ENCODE results near the gene NUDT8.
A peak's percentile ranks its signal among the peaks of the same experiment; 100 is the strongest.

NUDT8 gene

DNA sequence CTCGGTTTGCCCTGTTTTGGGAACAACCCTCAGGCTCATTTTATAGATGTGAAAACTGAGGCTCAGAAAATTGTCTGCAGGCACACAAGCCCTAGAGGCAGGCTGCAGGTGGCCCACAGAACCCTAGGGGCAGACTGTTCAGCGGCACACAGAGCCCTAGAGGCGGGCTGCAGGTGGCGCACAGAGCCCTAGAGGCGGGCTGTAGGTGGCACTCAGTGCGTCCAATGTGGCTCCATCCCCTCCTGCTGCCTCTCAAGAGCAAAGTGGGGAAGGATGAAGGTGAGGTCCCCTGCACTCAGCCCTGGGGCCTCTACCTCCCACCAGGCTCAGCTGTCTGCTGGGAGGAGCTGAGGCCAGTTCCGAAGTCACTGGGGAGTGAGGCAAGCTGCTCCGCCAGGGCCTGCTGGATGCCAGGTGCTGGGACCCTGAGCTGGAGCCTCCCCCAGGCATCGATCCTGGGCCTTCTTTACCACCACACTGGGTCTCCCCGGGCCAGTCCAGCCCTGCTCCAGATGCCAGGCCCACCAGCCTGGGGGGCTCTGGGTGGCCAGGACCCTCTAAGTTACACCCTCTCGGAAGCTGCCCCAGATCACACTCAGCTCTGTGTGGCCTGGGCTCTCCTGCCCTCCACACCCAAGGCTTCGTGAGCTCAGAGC, 18.5 kb upstream of the NUDT8 start:
- Histone ChIP-seq H3K36me3 (ENCODE audit: insufficient read depth, low read length) (no peaks in the 10 kb centered on the region), H3K9me2 (replicated peaks; ENCODE audit: low read depth, low read length) (no peaks in the 10 kb centered on the region), H3K9ac (ENCODE audit: low read depth, low read length, poor library complexity, severe bottlenecking) (peak overlapping the region; percentile 90), H3K4me2 (ENCODE audit: low read depth, low read length, poor library complexity, severe bottlenecking) (peak overlapping the region; percentile 69), H3K27me3 (ENCODE audit: insufficient read depth, low read length, poor library complexity, severe bottlenecking) (no peaks in the 10 kb centered on the region), H3K4me3 (ENCODE audit: low read length, poor library complexity, severe bottlenecking) (peak overlapping the region; percentile 79), H4K20me1 (ENCODE audit: insufficient read depth, low read length, poor library complexity, severe bottlenecking) (no peaks in the 10 kb centered on the region), H3K9me3 (ENCODE audit: insufficient read depth, low read depth, low read length) (no peaks in the 10 kb centered on the region), H3K4me1 (ENCODE audit: insufficient read depth, low read length, poor library complexity, severe bottlenecking) (peaks cover 81% of the 10 kb centered on the region), H3F3A (ENCODE audit: low read depth) (0 out of 2 replicates have a peak, but pooled peaks cover 2% of the 10 kb centered on the region), H3K79me2 (ENCODE audit: insufficient read depth, low read length) (no peaks in the 10 kb centered on the region), H2AFZ (ENCODE audit: low read length) (no peak overlapping the region)
- TF ChIP-seq EZH2phosphoT487 (IDR thresholded peaks at IDR 0.05; ENCODE audit: borderline replicate concordance) = no peak
- TF ChIP-seq, protein P1, sequence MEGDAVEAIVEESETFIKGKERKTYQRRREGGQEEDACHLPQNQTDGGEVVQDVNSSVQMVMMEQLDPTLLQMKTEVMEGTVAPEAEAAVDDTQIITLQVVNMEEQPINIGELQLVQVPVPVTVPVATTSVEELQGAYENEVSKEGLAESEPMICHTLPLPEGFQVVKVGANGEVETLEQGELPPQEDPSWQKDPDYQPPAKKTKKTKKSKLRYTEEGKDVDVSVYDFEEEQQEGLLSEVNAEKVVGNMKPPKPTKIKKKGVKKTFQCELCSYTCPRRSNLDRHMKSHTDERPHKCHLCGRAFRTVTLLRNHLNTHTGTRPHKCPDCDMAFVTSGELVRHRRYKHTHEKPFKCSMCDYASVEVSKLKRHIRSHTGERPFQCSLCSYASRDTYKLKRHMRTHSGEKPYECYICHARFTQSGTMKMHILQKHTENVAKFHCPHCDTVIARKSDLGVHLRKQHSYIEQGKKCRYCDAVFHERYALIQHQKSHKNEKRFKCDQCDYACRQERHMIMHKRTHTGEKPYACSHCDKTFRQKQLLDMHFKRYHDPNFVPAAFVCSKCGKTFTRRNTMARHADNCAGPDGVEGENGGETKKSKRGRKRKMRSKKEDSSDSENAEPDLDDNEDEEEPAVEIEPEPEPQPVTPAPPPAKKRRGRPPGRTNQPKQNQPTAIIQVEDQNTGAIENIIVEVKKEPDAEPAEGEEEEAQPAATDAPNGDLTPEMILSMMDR (conservative IDR thresholded peaks at IDR 0.05; ENCODE audit: low read length) = peak; percentile 81

GRCh38 chr11:67647471-67647870, 17.7 kb upstream of the NUDT8 start:
- peaks cover 78% of the 10 kb centered on the region for H3K4me1 ChIP-seq (ENCODE audit: insufficient read depth, low read length, poor library complexity, severe bottlenecking)
- H3K9ac ChIP-seq (ENCODE audit: low read depth, low read length, poor library complexity, severe bottlenecking) = peak overlapping the region; percentile 90
- 0 out of 2 replicates have a peak, but pooled peaks cover 2% of the 10 kb centered on the region for H3F3A ChIP-seq (ENCODE audit: low read depth)
- no peak for TF ChIP-seq EZH2phosphoT487 (IDR thresholded peaks at IDR 0.05; ENCODE audit: borderline replicate concordance)
- TF ChIP-seq, protein P1 (conservative IDR thresholded peaks at IDR 0.05; ENCODE audit: low read length) = no peak
- H3K27me3 ChIP-seq (ENCODE audit: insufficient read depth, low read length, poor library complexity, severe bottlenecking) = no peaks in the 10 kb centered on the region
- H3K9me2 ChIP-seq (replicated peaks; ENCODE audit: low read depth, low read length) = no peaks in the 10 kb centered on the region
- peak overlapping the region; percentile 72 for H3K4me2 ChIP-seq (ENCODE audit: low read depth, low read length, poor library complexity, severe bottlenecking)
- peak overlapping the region; percentile 53 for H3K4me3 ChIP-seq (ENCODE audit: low read length, poor library complexity, severe bottlenecking)
- no peaks in the 10 kb centered on the region for H4K20me1 ChIP-seq (ENCODE audit: insufficient read depth, low read length, poor library complexity, severe bottlenecking)
- H2AFZ ChIP-seq (ENCODE audit: low read length) = no peak overlapping the region
- H3K36me3 ChIP-seq (ENCODE audit: insufficient read depth, low read length) = no peaks in the 10 kb centered on the region
- H3K79me2 ChIP-seq (ENCODE audit: insufficient read depth, low read length) = no peaks in the 10 kb centered on the region
- no peaks in the 10 kb centered on the region for H3K9me3 ChIP-seq (ENCODE audit: insufficient read depth, low read depth, low read length)

GRCh38 chr11:67646535-67647336, 17.0 kb upstream of the NUDT8 start:
- H3K4me1 ChIP-seq (ENCODE audit: insufficient read depth, low read length, poor library complexity, severe bottlenecking) = peaks cover 70% of the 10 kb centered on the region
- peak overlapping the region; percentile 90 for H3K9ac ChIP-seq (ENCODE audit: low read depth, low read length, poor library complexity, severe bottlenecking)
- no peaks in the 10 kb centered on the region for H3K36me3 ChIP-seq (ENCODE audit: insufficient read depth, low read length)
- peak overlapping the region; percentile 53 for H3K4me3 ChIP-seq (ENCODE audit: low read length, poor library complexity, severe bottlenecking)
- no peaks in the 10 kb centered on the region for H3K27me3 ChIP-seq (ENCODE audit: insufficient read depth, low read length, poor library complexity, severe bottlenecking)
- peak overlapping the region; percentile 72 for H3K4me2 ChIP-seq (ENCODE audit: low read depth, low read length, poor library complexity, severe bottlenecking)
- no peaks in the 10 kb centered on the region for H3F3A ChIP-seq (ENCODE audit: low read depth)
- no peaks in the 10 kb centered on the region for H3K9me2 ChIP-seq (replicated peaks; ENCODE audit: low read depth, low read length)
- no peaks in the 10 kb centered on the region for H3K79me2 ChIP-seq (ENCODE audit: insufficient read depth, low read length)
- H4K20me1 ChIP-seq (ENCODE audit: insufficient read depth, low read length, poor library complexity, severe bottlenecking) = no peaks in the 10 kb centered on the region
- no peaks in the 10 kb centered on the region for H3K9me3 ChIP-seq (ENCODE audit: insufficient read depth, low read depth, low read length)
- TF ChIP-seq, protein P1 (conservative IDR thresholded peaks at IDR 0.05; ENCODE audit: low read length) = no peak
- no peak for TF ChIP-seq EZH2phosphoT487 (IDR thresholded peaks at IDR 0.05; ENCODE audit: borderline replicate concordance)
- no peak overlapping the region for H2AFZ ChIP-seq (ENCODE audit: low read length)
